Neural cell (in vitro differentiated cells): ENCODE results near the gene TYW3. TPM values are rescaled to one million over a fixed set of nuclear protein-coding genes. Genes with fewer than 3 reads are reported as not detected.

ENCODE experiments used
- H2AFZ ChIP-seq: fragments of 200-600, 300-800 bp; sonication (generic), shearing (Covaris generic); 2 replicates; pipeline ENCODE4 v1.6.0; 2014; ENCODE audit warnings: low read depth, mild to moderate bottlenecking, antibody characterized with exemption, low read length, moderate library complexity
- H3F3A ChIP-seq: fragments of 200-600 bp; shearing (Covaris generic); 2 replicates; pipeline ENCODE4 v1.6.1; 2016; ENCODE audit warnings: mild to moderate bottlenecking, moderate library complexity, mixed read lengths, antibody characterized with exemption, low read length; ENCODE audit not compliant: insufficient read depth, poor library complexity, severe bottlenecking
- H3K27ac ChIP-seq: fragments of 200-600, 300-800 bp; sonication (generic), shearing (Covaris generic); 2 replicates; pipeline ENCODE4 v1.5.1; 2014; ENCODE audit warnings: mild to moderate bottlenecking, low read length, moderate library complexity
- H3K27me3 ChIP-seq: fragments of 300-800, 200-600 bp; sonication (generic), shearing (Covaris generic); 2 replicates; pipeline ENCODE4 v1.6.0; 2014; ENCODE audit warnings: mild to moderate bottlenecking, low read depth, low read length, moderate library complexity; ENCODE audit not compliant: insufficient read depth
- H3K36me3 ChIP-seq: fragments of 300-800, 200-600 bp; sonication (generic), shearing (Covaris generic); 2 replicates; pipeline ENCODE4 v1.5.1; 2014; ENCODE audit warnings: mild to moderate bottlenecking, antibody characterized with exemption, low read length, moderate library complexity; ENCODE audit not compliant: insufficient read depth
- H3K4me2 ChIP-seq: fragments of 300-800, 200-600 bp; sonication (generic), shearing (Covaris generic); 2 replicates; pipeline ENCODE4 v1.6.0; 2014; ENCODE audit warnings: mild to moderate bottlenecking, low read length
- H3K4me3 ChIP-seq: fragments of 300-800, 200-600 bp; sonication (generic), shearing (Covaris generic); 2 replicates; pipeline ENCODE4 v1.5.1; 2014; ENCODE audit warnings: mild to moderate bottlenecking, low read length, moderate library complexity
- H3K79me2 ChIP-seq: fragments of 200-600 bp; shearing (Covaris generic); replicated peaks from 2 replicates; pipeline ENCODE4 v1.6.0; 2014; ENCODE audit warnings: mild to moderate bottlenecking, low read length, moderate library complexity; ENCODE audit not compliant: insufficient read depth
- H3K9ac ChIP-seq: fragments of 300-800, 200-600 bp; sonication (generic), shearing (Covaris generic); 2 replicates; pipeline ENCODE4 v1.6.1; 2016; ENCODE audit warnings: mild to moderate bottlenecking, low read length, mixed read lengths
- H3K9me2 ChIP-seq: fragments of 200-600 bp; shearing (Covaris generic); 2 replicates; pipeline ENCODE4 v1.6.1; 2016; ENCODE audit warnings: mild to moderate bottlenecking, low read length, mixed read lengths; ENCODE audit not compliant: insufficient read depth
- H3K9me3 ChIP-seq: fragments of 200-600, 300-800 bp; sonication (generic), shearing (Covaris generic); 2 replicates; pipeline ENCODE4 v1.6.1; 2016; ENCODE audit warnings: mild to moderate bottlenecking, mixed run types, low read length, moderate library complexity, mixed read lengths
- H4K20me1 ChIP-seq: fragments of 200-600 bp; shearing (Covaris generic); 2 replicates; pipeline ENCODE4 v1.6.1; 2016; ENCODE audit warnings: mild to moderate bottlenecking, mixed run types; ENCODE audit not compliant: insufficient read depth
- EP300 ChIP-seq: fragments of 450-650 bp; conservative IDR thresholded peaks from 2 replicates; pipeline ENCODE4 v1.6.1; 2014; ENCODE audit warnings: antibody characterized with exemption, mild to moderate bottlenecking, moderate library complexity; ENCODE audit not compliant: poor library complexity, severe bottlenecking
- EZH2 ChIP-seq: fragments of 200-600, 300-800 bp; shearing (Covaris generic), sonication (generic); IDR thresholded peaks from 2 replicates; pipeline ENCODE4 v1.6.1; 2014; ENCODE audit warnings: antibody characterized with exemption, low read length, borderline replicate concordance, mild to moderate bottlenecking; ENCODE audit not compliant: insufficient read depth, poor library complexity, severe bottlenecking
- MXI1 ChIP-seq: fragments of 450-650 bp; conservative IDR thresholded peaks from 2 replicates; pipeline ENCODE4 v1.6.1; 2014; ENCODE audit warnings: antibody characterized with exemption, mild to moderate bottlenecking; ENCODE audit not compliant: poor library complexity, severe bottlenecking
- POLR2AphosphoS5 ChIP-seq: IDR thresholded peaks from 2 replicates; pipeline ENCODE4 v1.6.1; 2012
- RAD21 ChIP-seq: fragments of 450-650 bp; conservative IDR thresholded peaks from 2 replicates; pipeline ENCODE4 v1.6.1; 2014; ENCODE audit warnings: antibody characterized with exemption, mild to moderate bottlenecking, moderate library complexity
- SMC3 ChIP-seq: fragments of 450-650 bp; conservative IDR thresholded peaks from 2 replicates; pipeline ENCODE4 v1.6.1; 2014; ENCODE audit warnings: antibody characterized with exemption, mild to moderate bottlenecking, moderate library complexity; ENCODE audit not compliant: poor library complexity
- TAF1 ChIP-seq: IDR thresholded peaks from 2 replicates; pipeline ENCODE4 v1.6.1; 2012; ENCODE audit warnings: low read depth
- polyA plus RNA-seq: library from polyadenylated mRNA; depleted of rRNA; stranded (reverse); fragments of >200 nt; gene quantifications from 2 replicates; pipeline ENCODE4 v1.2.3, GENCODE V29; 2014
- TF ChIP-seq, protein P1 (sequence below): fragments of 450-650 bp; IDR thresholded peaks from 2 replicates; pipeline ENCODE4 v1.5.1; 2014; ENCODE audit warnings: antibody characterized with exemption, mild to moderate bottlenecking, moderate library complexity; ENCODE audit not compliant: poor library complexity, severe bottlenecking
- TF ChIP-seq, protein P2 (sequence below): IDR thresholded peaks from 2 replicates; pipeline ENCODE4 v1.6.1; 2012; ENCODE audit warnings: borderline replicate concordance

The TYW3 gene
- polyA plus RNA-seq, 1 donor from 2014 or later = 1.5 TPM

DNA sequence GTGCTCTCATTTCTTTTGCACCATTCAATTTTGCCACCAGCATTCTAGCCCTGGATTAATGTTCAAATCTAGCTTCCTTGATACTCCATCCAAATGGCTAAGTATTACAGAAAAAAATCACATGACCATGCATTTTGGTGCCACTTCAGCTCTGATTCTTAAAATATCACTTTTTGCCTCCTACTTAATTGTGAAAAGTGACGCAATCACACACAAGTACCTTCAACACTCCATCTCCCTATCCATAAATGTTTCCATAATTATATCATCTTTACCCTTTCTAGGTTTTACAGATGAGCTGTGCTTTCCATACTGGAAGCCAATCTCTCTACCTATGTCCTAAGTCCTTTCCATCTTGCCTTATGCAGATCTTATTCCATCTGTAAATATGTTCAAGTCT, 16.1 kb upstream of the TYW3 start:
- Histone ChIP-seq H3K36me3 (no peaks in the 10 kb centered on the region), H3K27me3 (no peaks in the 10 kb centered on the region), H2AFZ (no peak overlapping the region), H3K9me3 (no peaks in the 10 kb centered on the region), H3K79me2 (no peaks in the 10 kb centered on the region), H3F3A (no peaks in the 10 kb centered on the region), H4K20me1 (no peaks in the 10 kb centered on the region), H3K9ac (no peak overlapping the region), H3K9me2 (no peaks in the 10 kb centered on the region), H3K4me3 (no peak overlapping the region), H3K4me2 (no peak overlapping the region), H3K27ac (no peak overlapping the region)
- TF ChIP-seq RAD21 (no peak), EP300 (no peak), POLR2AphosphoS5 (no peak), SMC3 (no peak), TAF1 (no peak), MXI1 (no peak), EZH2 (no peak)
- TF ChIP-seq, protein P1, sequence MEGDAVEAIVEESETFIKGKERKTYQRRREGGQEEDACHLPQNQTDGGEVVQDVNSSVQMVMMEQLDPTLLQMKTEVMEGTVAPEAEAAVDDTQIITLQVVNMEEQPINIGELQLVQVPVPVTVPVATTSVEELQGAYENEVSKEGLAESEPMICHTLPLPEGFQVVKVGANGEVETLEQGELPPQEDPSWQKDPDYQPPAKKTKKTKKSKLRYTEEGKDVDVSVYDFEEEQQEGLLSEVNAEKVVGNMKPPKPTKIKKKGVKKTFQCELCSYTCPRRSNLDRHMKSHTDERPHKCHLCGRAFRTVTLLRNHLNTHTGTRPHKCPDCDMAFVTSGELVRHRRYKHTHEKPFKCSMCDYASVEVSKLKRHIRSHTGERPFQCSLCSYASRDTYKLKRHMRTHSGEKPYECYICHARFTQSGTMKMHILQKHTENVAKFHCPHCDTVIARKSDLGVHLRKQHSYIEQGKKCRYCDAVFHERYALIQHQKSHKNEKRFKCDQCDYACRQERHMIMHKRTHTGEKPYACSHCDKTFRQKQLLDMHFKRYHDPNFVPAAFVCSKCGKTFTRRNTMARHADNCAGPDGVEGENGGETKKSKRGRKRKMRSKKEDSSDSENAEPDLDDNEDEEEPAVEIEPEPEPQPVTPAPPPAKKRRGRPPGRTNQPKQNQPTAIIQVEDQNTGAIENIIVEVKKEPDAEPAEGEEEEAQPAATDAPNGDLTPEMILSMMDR = no peak
- TF ChIP-seq, protein P2, sequence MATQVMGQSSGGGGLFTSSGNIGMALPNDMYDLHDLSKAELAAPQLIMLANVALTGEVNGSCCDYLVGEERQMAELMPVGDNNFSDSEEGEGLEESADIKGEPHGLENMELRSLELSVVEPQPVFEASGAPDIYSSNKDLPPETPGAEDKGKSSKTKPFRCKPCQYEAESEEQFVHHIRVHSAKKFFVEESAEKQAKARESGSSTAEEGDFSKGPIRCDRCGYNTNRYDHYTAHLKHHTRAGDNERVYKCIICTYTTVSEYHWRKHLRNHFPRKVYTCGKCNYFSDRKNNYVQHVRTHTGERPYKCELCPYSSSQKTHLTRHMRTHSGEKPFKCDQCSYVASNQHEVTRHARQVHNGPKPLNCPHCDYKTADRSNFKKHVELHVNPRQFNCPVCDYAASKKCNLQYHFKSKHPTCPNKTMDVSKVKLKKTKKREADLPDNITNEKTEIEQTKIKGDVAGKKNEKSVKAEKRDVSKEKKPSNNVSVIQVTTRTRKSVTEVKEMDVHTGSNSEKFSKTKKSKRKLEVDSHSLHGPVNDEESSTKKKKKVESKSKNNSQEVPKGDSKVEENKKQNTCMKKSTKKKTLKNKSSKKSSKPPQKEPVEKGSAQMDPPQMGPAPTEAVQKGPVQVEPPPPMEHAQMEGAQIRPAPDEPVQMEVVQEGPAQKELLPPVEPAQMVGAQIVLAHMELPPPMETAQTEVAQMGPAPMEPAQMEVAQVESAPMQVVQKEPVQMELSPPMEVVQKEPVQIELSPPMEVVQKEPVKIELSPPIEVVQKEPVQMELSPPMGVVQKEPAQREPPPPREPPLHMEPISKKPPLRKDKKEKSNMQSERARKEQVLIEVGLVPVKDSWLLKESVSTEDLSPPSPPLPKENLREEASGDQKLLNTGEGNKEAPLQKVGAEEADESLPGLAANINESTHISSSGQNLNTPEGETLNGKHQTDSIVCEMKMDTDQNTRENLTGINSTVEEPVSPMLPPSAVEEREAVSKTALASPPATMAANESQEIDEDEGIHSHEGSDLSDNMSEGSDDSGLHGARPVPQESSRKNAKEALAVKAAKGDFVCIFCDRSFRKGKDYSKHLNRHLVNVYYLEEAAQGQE = no peak

DNA sequence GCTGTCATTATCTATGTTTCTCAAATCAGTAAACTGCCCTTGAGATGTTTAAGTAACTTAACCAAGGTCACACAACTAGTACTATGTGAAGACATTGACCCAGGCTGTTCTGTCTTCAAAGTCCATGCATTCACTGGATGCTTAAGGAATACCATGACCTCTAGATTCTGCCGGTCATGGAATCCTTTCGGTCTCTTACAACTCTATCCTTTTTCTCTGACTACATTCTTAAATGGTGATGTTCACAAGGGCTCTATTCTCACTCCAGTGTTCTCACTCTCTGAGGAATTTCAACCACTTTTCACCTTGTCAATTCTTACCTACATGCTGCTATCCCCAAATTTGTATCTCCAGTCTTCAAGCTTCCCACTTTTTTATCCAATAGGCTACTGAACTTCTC, 15.3 kb upstream of the TYW3 start:
- TF ChIP-seq, protein P2 = no peak
- H3K36me3 ChIP-seq = no peaks in the 10 kb centered on the region
- H3K4me3 ChIP-seq = no peak overlapping the region
- no peak overlapping the region for H3K27ac ChIP-seq
- no peaks in the 10 kb centered on the region for H3F3A ChIP-seq
- no peaks in the 10 kb centered on the region for H3K27me3 ChIP-seq
- H3K9me3 ChIP-seq = no peaks in the 10 kb centered on the region
- H3K4me2 ChIP-seq = no peak overlapping the region
- no peak overlapping the region for H2AFZ ChIP-seq
- no peaks in the 10 kb centered on the region for H4K20me1 ChIP-seq
- H3K79me2 ChIP-seq = no peaks in the 10 kb centered on the region
- H3K9me2 ChIP-seq = no peaks in the 10 kb centered on the region
- no peak overlapping the region for H3K9ac ChIP-seq
